ENCODE results near the gene NMNAT3.

GRCh38 chr3:139518306-139518705 lies 159.5 kb downstream of the NMNAT3 start:
- TF ChIP-seq CTCF (IDR thresholded peaks at IDR 0.05; ENCODE audit: low read depth, low read length): no peak
- TF ChIP-seq EZH2phosphoT487 (IDR thresholded peaks at IDR 0.05; ENCODE audit: low read depth): no peak

Measured in OCI-LY3 (cell line).